GM12801 (cell line): ENCODE data around the gene RGS7.

Source experiments
- CTCF ChIP-seq: IDR thresholded peaks from one replicate; pipeline ENCODE4 v1.5.1; 2011; ENCODE audit warnings: control low read depth; ENCODE audit not compliant: insufficient read length; ENCODE audit errors: extremely low read depth

Gene RGS7

GRCh38 chr1:241140670-241141069 is 216.3 kb downstream of the RGS7 start:
- TF ChIP-seq CTCF = no peak

GRCh38 chr1:241139047-241139446 is 218.0 kb downstream of the RGS7 start:
- no peak for TF ChIP-seq CTCF

- TF ChIP-seq CTCF = no peak
Observed at GRCh38 chr1:241138248-241138647, 218.8 kb downstream of the RGS7 start.

GRCh38 chr1:241136389-241136788 is 220.6 kb downstream of the RGS7 start:
- TF ChIP-seq CTCF = no peak

- TF ChIP-seq CTCF = no peak
Observed at GRCh38 chr1:241131636-241132194, 225.3 kb downstream of the RGS7 start.

- TF ChIP-seq CTCF = no peak
Observed at GRCh38 chr1:241130881-241131280, 226.1 kb downstream of the RGS7 start.

GRCh38 chr1:241129207-241129960 is 227.6 kb downstream of the RGS7 start:
- TF ChIP-seq CTCF = no peak
